OCI-LY7 (cell line): ENCODE data around the gene GLIPR1. TPM values are rescaled to one million over a fixed set of nuclear protein-coding genes. Genes with fewer than 3 reads are reported as not detected.

Source experiments
- BruUV-seq: library from RNA; stranded (reverse); fragments of 400-500 nt; replicated peaks from 2 replicates; lab custom pipeline; 2021; lab: Mats Ljungman, UMichigan
- CTCF ChIA-PET: fragments of 300-600 bp; sonication (Branson Sonifier 250); formaldehyde crosslinking; loops from one replicate; lab custom pipeline; 2022; ENCODE audit warnings: antibody characterized with exemption; ENCODE audit not compliant: unreplicated experiment; lab: Charles Lee
- POLR2A ChIA-PET: fragments of 300-600 bp; sonication (Branson Sonifier 250); formaldehyde crosslinking; loops from one replicate; lab custom pipeline; 2022; ENCODE audit warnings: antibody characterized with exemption; lab: Charles Lee
- DNase-seq: peaks from one replicate; pipeline ENCODE4 v3.0.0-alpha.2; 2015; ENCODE audit warnings: low spot score
- H2AFZ ChIP-seq: fragments of 200-600 bp; sonication (generic), shearing (Covaris generic); 2 replicates; pipeline ENCODE4 v1.6.1; 2014; ENCODE audit warnings: mild to moderate bottlenecking, antibody characterized with exemption, low read length, moderate library complexity
- H3K27ac ChIP-seq: fragments of 200-600 bp; sonication (generic); 2 replicates; pipeline ENCODE4 v1.5.1; 2014; ENCODE audit warnings: mixed run types, low read depth, mild to moderate bottlenecking, moderate library complexity, low read length, inconsistent platforms; ENCODE audit not compliant: poor library complexity, severe bottlenecking
- H3K36me3 ChIP-seq: fragments of 200-600 bp; sonication (generic); 2 replicates; pipeline ENCODE4 v1.6.1; 2014; ENCODE audit warnings: mild to moderate bottlenecking, antibody characterized with exemption, low read length, moderate library complexity, mixed read lengths; ENCODE audit not compliant: insufficient read depth
- H3K4me1 ChIP-seq: fragments of 200-600 bp; sonication (generic); 2 replicates; pipeline ENCODE4 v1.5.1; 2014; ENCODE audit warnings: mild to moderate bottlenecking, low read length; ENCODE audit not compliant: insufficient read depth, poor library complexity, severe bottlenecking
- H3K4me2 ChIP-seq: fragments of 200-600 bp; sonication (generic); 2 replicates; pipeline ENCODE4 v1.6.1; 2014; ENCODE audit warnings: mild to moderate bottlenecking, low read length
- H3K4me3 ChIP-seq: fragments of 200-600 bp; sonication (generic); 2 replicates; pipeline ENCODE4 v1.5.1; 2014; ENCODE audit warnings: mild to moderate bottlenecking, low read depth, low read length; ENCODE audit not compliant: poor library complexity, severe bottlenecking
- H3K79me2 ChIP-seq: fragments of 200-600 bp; sonication (generic); 2 replicates; pipeline ENCODE4 v1.6.1; 2016; ENCODE audit warnings: low read depth, mild to moderate bottlenecking, low read length, moderate library complexity, mixed read lengths; ENCODE audit not compliant: insufficient read depth
- H3K9me2 ChIP-seq: fragments of 200-600 bp; sonication (generic); 2 replicates; pipeline ENCODE4 v1.6.1; 2016; ENCODE audit warnings: mild to moderate bottlenecking, low read length, mixed read lengths; ENCODE audit not compliant: insufficient read depth
- H3K9me3 ChIP-seq: fragments of 200-600 bp; sonication (generic); 2 replicates; pipeline ENCODE4 v1.6.1; 2014; ENCODE audit warnings: mild to moderate bottlenecking, mixed run types, low read length, mixed read lengths
- H4K20me1 ChIP-seq: fragments of 200-600 bp; sonication (generic); 2 replicates; pipeline ENCODE4 v1.6.1; 2014; ENCODE audit warnings: mild to moderate bottlenecking, antibody characterized with exemption, low read length, moderate library complexity, mixed read lengths; ENCODE audit not compliant: insufficient read depth
- CTCF ChIP-seq: fragments of 200-600 bp; sonication (generic); conservative IDR thresholded peaks from 2 replicates; pipeline ENCODE4 v1.5.1; 2014; ENCODE audit warnings: mild to moderate bottlenecking, antibody characterized with exemption, low read length, moderate library complexity, mixed read lengths
- EZH2phosphoT487 ChIP-seq: fragments of 200-600 bp; sonication (generic); IDR thresholded peaks from 2 replicates; pipeline ENCODE4 v1.6.1; 2018; ENCODE audit warnings: low read depth, borderline replicate concordance, mild to moderate bottlenecking, mixed run types, antibody characterized with exemption, low read length, moderate library complexity, mixed read lengths
- intact Hi-C: fragments of 100-400 bp; cut with micrococcal nuclease; formaldehyde crosslinking; loops from one replicate; pipeline ENCODE4 v1.10.0; 2022; ENCODE audit not compliant: unreplicated experiment
- total RNA-seq, 2 experiments: library from RNA; depleted of rRNA in 1 of 2; stranded (reverse); fragments of >200 nt in 1 of 2; shearing (Covaris generic) in 1 of 2; gene quantifications; 2 replicates each; pipeline ENCODE4 v1.2.3, GENCODE V29; 2014 to 2022

The GLIPR1 gene
- total RNA-seq, 2 experiments from 2014 or later = 2.8 to 3.3 TPM

GRCh38 chr12:75478116-75478794, 2.3 kb upstream of the GLIPR1 start:
- Histone ChIP-seq H3K4me2 (peak overlapping the region; percentile 76), H3K9me2 (no peaks in the 10 kb centered on the region), H3K9me3 (no peaks in the 10 kb centered on the region), H3K4me3 (no peak overlapping the region), H3K79me2 (no peaks in the 10 kb centered on the region), H3K27ac (no peak overlapping the region), H4K20me1 (no peaks in the 10 kb centered on the region), H3K36me3 (no peaks in the 10 kb centered on the region), H3K4me1 (peaks cover 63% of the 10 kb centered on the region), H2AFZ (peak overlapping the region; percentile 92)
- no TSS peak for BruUV-seq
- intact Hi-C loops = no loop called here
- ChIA-PET POLR2A (interaction anchor here (0.6 kb wide), 1 partner anchor 9 kb away, joined by 4 read pairs; no protein-coding TSS in a partner anchor), CTCF (interaction anchor here (0.5 kb wide), 1 partner anchor 1638 kb away, joined by 3 read pairs; no protein-coding TSS in a partner anchor)
- DNase-seq = peak; percentile 21
- TF ChIP-seq EZH2phosphoT487 = no peak
- no peak for TF ChIP-seq CTCF

- intact Hi-C loops = loop anchor here (2.0 to 5.0 kb wide), 2 partner anchors 31 to 867 kb away; partner anchors contain the start of genes BBS10 and KRR1
- no peaks in the 10 kb centered on the region for H3K9me2 ChIP-seq
- H3K4me2 ChIP-seq = peak overlapping the region; percentile 76
- H3K4me3 ChIP-seq = peak overlapping the region; percentile 64
- peak overlapping the region; percentile 97 for H2AFZ ChIP-seq
- ChIA-PET POLR2A (interaction anchor here (0.6 to 6.0 kb wide), 11 partner anchors 9 to 1288 kb away, joined by 3 to 36 read pairs (median 3); no protein-coding TSS in a partner anchor), CTCF (interaction anchor here (1.8 kb wide), 1 partner anchor 8 kb away, joined by 7 read pairs; no protein-coding TSS in a partner anchor)
- no peaks in the 10 kb centered on the region for H3K9me3 ChIP-seq
- no peaks in the 10 kb centered on the region for H3K36me3 ChIP-seq
- peaks cover 64% of the 10 kb centered on the region for H3K4me1 ChIP-seq
- H3K27ac ChIP-seq = peak overlapping the region; percentile 62
- H3K79me2 ChIP-seq = no peaks in the 10 kb centered on the region
- peak; percentile 47 for DNase-seq
- TF ChIP-seq EZH2phosphoT487 = no peak
- BruUV-seq = no TSS peak
- no peaks in the 10 kb centered on the region for H4K20me1 ChIP-seq
Observed at GRCh38 chr12:75479963-75480461, 543 bp upstream of the GLIPR1 start.

- Histone ChIP-seq H3K9me2 (no peaks in the 10 kb centered on the region), H3K4me3 (peak overlapping the region; percentile 64), H3K9me3 (no peaks in the 10 kb centered on the region), H2AFZ (peak overlapping the region; percentile 97), H4K20me1 (no peaks in the 10 kb centered on the region), H3K4me1 (peaks cover 64% of the 10 kb centered on the region), H3K36me3 (no peaks in the 10 kb centered on the region), H3K79me2 (no peaks in the 10 kb centered on the region), H3K4me2 (peak overlapping the region; percentile 76), H3K27ac (peak overlapping the region; percentile 62)
- no peak for TF ChIP-seq CTCF
- TF ChIP-seq EZH2phosphoT487 = no peak
- peak; percentile 57 for DNase-seq
- CTCF ChIA-PET = interaction anchor here (1.8 kb wide), 1 partner anchor 9 kb away, joined by 7 read pairs; no protein-coding TSS in a partner anchor
- POLR2A ChIA-PET = interaction anchor here (0.6 to 6.0 kb wide), 19 partner anchors 10 to 1713 kb away, joined by 3 to 36 read pairs (median 5); partner anchors contain the start of gene KRR1
- BruUV-seq = TSS peak; percentile 58
- intact Hi-C loops = loop anchor here (2.0 to 5.0 kb wide), 2 partner anchors 30 to 866 kb away; partner anchors contain the start of genes BBS10 and KRR1
Observed at GRCh38 chr12:75481013-75481705, 604 bp downstream of the GLIPR1 start.
